Hematopoietic multipotent progenitor cell treated with erythropoietin and hydrocortisone succinate and interleukin-3 and kit ligand, for 17 days (in vitro differentiated cells): ENCODE data around the gene TTC16.

ENCODE experiments used
- DNase-seq: peaks from one replicate; pipeline ENCODE4 v3.0.0-alpha.2; 2015; ENCODE audit warnings: low spot score

Gene TTC16, protein sequence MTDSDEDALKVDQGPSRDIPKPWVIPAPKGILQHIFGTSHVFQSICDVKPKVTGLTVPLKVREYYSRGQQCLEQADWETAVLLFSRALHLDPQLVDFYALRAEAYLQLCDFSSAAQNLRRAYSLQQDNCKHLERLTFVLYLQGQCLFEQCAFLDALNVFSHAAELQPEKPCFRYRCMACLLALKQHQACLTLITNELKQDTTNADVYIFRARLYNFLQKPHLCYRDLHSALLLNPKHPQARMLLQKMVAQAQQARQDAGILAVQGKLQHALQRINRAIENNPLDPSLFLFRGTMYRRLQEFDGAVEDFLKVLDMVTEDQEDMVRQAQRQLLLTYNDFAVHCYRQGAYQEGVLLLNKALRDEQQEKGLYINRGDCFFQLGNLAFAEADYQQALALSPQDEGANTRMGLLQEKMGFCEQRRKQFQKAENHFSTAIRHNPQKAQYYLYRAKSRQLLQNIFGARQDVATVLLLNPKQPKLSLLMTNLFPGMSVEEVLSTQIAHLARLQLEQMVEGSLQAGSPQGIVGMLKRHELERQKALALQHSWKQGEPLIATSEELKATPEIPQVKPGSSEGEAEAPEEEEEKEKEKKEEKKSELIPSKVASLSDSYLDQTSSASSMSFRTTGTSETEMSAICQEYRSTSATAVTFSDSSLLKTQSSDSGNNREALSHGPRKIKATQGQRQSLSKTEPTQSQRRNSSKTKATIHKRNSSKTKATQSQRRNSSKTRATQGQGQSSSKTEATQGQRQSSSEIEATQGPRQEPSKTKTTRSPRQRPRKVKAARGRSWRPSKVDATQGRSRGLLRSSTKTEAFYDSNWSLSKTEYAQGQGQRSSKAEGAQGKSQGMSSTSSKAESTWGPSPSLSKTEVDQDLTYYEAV

DNA sequence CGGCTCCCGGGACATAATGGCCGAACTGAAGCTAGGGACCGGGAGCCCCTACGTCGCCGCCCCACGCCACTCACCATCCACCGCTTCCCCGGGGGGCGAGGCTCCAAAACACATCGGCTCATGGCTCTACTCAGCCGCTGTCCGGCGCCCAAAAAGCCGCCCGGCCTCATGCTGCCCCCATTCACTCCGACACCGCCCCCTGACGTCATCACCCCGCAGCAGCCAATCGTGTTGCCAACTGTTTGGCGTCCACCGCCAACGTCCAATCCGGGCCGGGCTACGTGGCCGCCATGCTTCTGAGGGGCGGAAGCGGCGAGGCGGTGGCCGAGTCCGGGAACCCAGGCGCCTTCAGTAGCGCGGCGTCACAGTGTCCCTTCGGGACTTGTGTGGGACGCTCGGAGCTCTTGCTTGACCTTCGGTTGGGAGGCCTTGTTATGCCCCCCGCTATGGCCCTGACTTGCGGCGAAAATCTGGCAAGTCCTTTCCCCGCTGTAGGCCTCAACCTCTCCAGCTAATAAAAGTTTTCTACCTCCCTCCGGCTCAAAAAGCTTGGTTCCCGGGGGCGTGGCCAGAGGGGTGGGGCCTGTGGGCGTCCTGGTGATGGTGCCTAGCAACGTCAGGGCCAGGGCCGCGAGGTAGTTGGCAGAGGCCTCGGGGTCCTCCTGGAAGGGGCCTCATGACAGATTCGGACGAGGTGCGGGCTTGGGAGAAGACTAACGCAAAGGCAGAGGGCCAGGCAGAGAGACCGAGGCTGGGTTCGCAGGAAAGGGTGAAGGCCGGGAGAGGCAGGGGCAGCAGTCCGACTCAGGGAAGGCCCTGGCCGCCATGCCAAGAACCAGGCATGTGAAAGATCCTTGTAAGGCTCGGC lies at the start of gene TTC16, which contains the start of gene PTRH1:
TTC16 (plus strand) TSS at position 610 of the 868 bp plus-strand sequence; CDS start at position 677, 67 bp downstream.
PTRH1 (minus strand) TSS at position 194 of the 868 bp plus-strand sequence; CDS start at position 170, 24 bp downstream.
- peak; percentile 97 for DNase-seq

DNA sequence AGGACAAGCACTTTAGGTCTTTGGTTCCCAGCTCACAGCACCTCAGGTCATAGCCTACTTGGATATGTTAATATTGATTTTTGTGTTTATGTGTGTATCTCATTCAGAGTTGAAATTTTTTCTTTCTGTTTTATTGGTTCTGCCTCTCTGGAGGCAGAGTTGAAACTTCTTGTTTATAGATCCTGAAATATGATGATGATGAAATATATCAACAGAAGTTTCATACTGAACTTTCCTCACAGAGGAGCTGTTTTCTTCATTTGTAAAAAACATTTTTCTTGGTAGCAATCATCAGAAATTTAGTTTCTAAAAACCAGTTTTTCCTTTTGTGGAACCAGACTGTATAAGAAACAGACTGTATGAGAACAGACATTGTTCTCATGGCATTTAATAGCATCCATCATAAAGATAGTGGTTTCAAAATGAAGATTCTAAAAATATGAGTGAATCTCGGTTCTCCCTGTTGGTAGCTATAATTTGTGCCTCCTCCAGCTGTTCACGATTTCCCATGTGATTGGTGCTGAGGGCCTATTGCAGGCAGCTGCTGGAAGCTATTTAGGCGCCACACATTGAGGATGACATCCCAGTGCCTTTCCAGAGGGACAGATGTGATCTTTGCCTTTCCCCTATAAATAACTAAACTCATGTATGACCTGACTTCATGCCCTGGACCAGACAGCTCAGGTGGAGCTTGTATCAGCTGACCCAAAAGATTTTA lies 48.6 kb upstream of the TTC16 start:
- no peak for DNase-seq

DNA sequence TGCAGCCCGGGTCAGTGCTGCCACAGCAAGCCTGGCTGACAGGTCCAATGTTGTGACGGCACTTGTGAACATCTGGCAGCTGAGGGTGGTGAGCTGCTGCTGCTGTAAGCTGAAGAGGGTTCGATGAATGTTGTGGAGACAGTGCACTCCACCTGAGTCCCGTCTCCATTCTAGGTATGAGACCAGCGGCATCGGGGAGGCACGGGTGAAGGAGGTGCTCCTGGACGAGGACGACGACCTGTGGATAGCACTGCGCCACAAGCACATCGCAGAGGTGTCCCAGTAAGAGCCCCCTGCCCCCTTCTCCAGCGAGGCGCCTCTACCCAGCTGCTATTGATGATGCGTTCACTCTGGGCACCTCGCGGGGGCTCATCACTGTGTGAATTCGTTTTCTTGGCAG lies 48.0 kb upstream of the TTC16 start:
- no peak for DNase-seq

DNA sequence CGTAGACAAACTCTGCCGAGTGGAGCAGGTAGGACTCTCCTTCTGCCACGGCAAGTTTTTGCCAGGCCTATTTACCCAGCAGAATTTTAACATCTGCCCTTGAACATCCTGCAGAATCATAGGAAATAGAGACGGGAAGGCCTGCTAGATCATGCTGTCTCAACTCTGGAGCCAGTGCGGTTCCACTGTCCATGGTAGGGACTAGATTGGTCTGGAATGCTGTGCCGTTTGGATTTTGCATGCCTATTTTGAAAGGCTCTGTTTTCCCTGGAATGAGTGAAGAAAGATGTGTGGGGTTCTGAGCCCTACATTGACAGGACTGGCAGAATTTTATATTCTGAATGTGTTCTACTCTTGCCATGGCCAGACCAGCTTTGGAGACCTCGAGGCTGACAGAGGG lies 42.6 kb upstream of the TTC16 start:
- no peak for DNase-seq

DNA sequence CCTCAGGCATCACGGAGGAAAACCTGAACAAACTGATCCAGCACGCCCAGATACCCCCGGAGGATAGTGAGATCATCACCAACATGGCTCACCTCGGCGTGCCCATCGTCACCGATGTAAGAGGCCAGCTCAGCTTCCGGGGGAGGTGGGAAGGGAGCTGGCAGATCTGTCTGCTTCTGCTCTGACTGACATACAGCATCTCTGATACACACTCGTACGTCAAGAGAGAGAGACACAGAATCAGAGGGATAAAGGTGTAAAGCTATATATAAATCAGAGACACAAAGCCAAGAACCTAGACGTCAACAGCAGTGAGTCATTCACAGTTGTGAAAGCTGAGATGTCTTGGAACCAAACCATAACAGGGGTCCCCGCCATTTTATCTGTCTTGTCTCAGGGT lies 39.2 kb upstream of the TTC16 start:
- no peak for DNase-seq

DNA sequence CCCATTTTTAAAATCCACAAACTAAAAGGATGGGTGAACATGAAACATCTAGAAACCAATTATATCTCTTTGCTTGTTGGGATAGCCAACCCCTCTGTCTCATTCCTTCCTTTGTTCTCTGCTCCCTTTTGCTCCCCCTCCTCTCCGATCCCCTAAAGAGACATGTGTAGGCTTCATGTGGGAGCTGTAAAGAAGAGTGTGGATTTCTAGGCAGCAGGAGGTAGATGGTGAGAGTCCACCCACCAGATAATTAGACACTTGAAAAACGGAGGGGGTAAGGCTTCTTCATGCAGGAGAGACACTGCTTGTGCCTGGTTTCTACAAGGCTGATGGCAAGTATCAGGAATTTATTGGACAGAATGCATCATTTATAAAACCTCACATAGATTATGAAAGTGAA lies 36.4 kb upstream of the TTC16 start:
- DNase-seq, result no peak

DNA sequence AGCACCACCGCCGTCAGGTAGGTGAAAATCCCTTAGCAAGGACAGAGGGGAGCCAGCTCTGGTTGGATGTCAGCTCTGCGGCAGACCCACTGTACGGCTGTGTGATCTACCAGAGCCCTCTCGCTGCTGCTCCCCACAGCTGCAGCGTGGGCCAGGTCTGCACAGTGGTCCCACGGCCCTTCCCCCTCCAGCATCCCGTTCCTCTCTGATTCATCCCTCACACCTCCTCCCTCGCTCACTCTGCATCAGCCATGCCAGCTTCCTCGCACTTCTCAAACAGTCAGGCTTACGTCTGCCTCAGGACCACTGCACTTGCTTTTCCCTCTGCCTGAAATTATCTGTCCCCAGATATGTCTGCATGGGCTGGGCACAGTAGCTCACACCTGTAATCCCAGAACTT lies 35.7 kb upstream of the TTC16 start:
- no peak for DNase-seq

DNA sequence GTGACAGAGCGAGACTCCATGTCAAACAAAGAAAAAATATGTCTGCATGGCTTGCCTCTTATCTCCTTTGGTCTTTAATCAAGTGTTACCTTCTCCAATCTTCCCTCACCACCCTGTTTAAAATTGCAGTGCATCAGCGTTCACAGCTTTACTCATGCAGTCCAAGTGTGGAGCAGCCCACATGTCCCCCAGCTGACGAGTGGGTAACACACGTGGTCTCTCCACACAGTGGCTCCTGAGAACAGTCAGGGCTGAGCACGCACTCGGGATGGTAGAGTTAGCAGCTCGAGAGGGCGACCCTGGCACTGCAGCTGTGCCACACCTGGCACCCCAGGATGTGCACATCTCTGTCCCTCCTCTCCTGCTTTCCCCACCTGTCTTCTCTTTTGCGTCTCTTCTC lies 35.0 kb upstream of the TTC16 start:
- DNase-seq, result no peak

DNA sequence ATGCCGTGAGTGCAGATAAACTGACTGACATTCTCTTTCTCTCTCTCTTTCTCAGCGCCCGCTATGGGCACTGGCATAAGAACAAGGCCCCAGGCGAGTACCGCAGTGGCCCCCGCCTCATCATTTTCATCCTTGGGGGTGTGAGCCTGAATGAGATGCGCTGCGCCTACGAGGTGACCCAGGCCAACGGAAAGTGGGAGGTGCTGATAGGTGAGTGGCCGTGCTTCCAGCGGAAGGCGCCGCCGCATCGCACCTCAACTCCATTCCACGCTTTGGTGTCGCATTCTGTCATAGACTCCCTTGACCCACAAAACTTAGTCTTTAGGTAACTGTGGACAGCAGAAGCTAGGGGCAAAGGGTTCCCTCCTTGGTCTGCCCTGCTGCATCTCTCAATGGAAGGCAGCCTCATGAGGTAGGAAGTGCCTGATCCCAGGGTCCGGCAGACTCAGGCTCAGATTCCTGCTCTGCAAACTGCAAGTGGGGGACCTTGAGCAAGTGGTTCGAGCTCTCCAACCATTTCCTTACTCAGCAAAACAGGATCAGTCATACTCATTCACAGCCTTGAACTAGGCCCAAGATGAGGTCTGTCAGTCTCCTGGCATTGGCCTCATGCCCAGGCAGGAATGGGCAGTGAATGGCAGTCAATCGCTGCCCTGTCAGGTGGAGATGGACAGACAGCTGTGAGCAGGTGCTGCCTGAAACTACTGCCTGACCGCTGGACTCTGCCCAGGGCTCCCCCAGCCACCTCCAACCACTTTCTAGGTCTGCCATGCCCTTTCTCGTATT lies 33.3 kb upstream of the TTC16 start:
- DNase-seq, result no peak

DNA sequence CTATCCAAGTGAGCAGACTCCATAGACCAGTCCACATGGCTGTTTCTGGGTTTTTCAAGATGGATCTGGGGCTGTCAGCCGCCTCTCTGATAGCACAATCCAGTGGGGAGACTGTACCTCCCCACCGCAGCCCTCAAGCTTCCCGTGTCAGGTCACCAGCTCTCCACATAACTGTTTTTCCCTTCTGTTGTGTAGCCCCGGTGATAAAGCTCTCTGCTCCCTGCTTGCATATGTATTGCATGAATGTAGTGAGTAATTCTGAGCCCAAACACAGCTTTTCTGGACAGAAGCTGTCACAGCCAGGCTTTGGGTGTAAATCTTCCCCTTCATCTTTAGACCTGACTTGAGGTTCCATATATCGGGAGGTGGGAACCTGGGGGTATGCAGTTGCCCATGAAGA lies 32.2 kb upstream of the TTC16 start:
- no peak for DNase-seq

DNA sequence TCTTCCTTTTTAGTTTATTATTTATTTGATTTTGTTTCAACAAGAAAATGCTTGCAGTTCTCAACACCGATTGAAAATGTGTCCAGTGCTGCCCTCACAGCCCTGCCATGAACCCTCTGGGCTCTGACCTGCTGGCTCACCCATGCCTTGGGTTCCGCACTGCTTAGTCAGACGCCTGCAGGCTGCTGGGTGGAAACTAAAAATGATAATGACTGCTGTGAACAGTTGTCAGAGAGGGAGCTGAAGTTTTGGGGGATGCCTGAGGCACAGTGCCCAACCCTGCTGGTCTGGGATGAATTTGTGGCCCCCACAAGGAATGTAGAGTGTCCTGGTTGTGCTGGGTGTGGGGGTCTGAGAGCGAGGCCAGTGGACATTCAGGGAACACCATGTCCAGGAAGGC lies 31.3 kb upstream of the TTC16 start:
- no peak for DNase-seq

DNA sequence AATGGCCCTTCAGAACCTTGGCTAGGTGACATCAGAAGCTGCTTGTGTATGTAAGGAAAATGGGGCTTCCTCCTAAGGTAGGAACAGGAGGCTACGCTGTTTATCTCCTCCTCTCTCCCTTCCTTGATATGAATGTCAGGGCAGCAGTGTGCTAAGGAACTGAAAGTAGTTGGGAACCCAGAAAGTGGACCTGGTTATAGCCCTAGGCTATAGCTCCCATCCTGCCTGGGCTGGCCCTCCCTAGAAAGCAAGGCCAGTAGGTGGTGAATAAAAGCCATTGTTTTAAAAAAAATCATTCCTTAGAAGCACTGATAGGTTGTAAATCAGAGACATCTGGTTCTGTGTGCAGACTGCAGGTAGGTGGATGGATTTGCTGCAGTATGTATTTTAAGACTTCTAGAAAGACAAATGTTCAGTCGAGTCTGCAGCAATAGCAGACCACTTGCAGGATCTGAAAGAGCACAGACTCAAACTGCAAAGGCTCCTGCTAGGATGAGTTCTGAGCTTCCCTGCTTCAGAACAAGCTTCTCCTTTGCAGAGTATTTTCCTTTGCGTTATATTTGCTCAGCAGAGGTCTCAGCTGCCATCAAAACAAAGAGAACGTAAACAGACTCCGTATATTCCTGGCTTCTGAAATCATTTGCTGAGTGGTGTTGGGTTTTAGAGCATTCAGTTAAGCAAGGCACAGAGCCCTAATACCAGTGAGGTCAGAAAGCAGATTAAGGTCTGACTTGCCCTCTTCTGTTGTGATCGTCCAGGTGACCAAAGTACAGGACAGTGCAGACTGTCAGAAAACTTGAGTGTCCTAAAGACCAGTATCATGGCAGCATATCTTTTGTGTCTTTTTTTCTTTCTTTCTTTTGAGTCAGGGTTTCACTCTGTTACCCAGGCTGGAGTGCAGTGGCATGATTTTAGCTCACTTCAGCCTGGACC lies 29.2 kb upstream of the TTC16 start:
- no peak for DNase-seq

DNA sequence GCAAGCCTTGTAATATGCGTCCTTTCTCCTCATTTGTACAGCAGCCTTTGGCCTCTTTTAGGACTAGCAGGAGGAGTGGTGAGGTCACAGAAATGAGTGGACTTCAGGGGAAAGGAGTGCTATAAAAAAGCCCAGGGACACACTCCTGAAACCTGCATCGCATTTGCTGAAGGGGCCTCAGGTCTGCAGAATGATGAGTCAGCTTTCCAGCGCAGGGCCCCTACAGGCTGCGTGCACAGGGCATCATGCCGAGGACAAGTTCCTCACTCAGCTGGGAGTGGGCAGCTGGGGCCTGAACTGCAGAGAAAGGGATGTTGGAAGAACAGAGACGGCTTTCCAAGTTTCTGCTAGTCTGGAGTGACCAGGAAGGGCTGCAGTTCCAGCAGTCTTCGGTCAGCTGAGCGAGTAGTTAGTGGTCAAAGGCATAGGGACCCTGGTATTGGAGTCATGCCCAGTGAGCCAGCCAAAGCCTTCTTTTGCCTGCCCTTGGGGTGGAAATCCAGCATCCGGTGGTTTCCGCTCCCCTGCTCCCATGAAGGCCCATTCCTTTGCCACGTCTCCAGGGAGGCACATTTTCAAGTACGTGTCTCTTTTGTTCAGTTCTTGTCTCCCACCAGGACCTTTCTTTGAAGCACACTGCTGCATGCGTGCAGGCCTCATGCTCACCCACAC lies 26.4 kb upstream of the TTC16 start:
- no peak for DNase-seq

DNA sequence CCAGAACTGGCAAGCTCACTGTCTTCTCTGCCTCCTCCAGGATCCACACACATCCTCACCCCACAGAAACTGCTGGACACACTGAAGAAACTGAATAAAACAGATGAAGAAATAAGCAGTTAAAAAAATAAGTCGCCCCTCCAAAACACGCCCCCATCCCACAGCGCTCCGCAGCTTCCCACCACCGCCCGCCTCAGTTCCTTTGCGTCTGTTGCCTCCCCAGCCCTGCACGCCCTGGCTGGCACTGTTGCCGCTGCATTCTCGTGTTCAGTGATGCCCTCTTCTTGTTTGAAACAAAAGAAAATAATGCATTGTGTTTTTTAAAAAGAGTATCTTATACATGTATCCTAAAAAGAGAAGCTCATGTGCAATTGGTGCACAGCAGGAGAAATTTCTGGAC lies 25.1 kb upstream of the TTC16 start:
- no peak for DNase-seq

DNA sequence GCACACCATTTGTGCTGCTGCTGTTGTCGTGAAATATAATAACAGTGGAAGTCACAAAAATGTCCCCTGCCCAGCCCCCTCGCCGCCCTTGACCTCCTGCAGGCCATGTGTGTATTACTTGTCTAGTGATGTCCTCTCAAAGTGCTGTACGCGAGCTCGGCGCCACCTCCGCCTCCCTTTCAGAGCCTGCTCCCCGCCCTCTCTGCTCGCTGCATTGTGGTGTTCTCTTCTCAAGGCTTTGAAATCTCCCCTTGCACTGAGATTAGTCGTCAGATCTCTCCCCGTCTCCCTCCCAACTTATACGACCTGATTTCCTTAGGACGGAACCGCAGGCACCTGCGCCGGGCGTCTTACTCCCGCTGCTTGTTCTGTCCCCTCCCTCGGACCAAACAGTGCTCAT lies 23.8 kb upstream of the TTC16 start:
- DNase-seq, result no peak

DNA sequence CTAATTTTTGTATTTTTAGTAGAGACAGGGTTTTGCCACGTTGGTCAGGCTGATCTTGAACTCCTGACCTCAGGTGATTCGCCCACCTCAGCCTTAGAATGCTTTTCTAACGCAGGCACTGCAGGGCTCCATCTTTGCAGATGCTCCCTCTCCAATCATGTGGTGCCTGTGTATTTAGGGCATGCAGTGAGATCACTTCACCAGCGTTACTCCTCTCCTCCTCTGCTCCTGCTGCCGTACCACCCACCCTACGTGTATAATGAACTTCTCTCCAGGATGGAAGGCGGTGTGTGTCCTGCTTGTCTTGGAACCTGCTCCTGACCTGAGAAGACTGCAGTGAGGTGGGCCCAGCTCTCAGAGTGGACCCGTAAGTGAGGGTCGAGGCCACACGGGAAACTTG lies 22.7 kb upstream of the TTC16 start:
- no peak for DNase-seq

DNA sequence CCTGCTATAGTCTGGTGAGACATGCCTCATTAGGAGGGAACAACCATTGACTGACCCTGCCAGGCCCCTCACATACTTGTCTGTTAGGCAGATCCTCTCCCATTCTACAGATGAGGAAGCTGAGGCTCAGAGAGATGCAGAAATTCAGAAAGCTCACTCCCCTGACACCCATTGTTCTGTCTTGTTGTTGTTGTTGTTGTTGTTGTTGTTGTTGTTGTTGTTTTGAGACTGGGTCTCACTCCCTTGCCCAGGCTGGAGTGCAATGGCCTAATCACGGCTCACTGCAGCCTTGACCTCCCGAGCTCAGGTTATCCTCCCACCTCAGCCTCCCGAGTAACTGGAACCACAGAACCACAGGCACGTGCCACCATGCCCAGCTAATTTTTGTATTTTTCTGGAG lies 22.2 kb upstream of the TTC16 start:
- no peak for DNase-seq

DNA sequence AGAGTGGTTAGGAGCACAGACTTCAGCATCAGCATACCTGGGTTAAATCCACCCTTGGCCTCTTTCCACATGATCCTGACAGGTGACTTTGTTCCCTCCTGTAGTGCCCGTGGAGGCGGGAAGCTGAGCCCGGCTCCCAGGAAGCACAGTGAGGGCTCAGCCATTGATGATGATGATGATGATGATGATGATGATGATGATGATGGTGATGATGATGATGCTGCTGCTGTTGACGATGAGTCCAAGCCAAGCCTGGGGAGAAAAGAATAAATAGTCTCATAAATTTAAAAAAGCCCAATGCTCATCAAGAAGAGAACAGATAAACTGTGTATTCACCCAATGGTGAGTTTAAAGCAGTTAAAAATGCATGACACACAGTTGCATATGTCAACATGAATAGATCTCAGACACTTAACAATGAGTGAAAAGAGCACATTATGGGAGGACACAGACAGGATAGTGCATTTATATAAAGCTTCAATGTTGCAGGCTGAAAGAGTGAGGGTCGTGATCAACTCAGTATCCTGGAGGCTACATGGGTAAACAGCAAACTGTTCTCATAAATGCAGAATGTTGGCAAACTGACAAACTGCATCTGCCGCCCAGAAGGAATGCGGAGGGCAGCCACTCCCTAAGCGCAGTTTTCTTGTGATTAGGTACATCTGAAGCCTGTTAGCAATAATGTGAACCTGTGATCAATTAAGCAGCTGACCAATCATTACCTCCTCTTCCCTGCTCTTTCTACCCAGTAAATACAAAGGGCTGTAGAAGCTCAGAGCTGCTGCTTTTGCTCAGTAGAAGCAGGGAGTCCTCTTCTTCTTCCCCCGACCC lies 20.8 kb upstream of the TTC16 start:
- no peak for DNase-seq
